GM12878 (cell line): ENCODE measurements around the gene KRT28.

Source experiments
- CEBPB ChIP-seq, 2 experiments: fragments of 150-350 bp in 1 of 2; IDR thresholded peaks; 2 replicates each; pipeline ENCODE4 v1.6.1; 2012 to 2014; ENCODE audit warnings: low read depth in 2 of 2, low read length in 2 of 2, borderline replicate concordance in 1 of 2, inconsistent platforms in 1 of 2
- POLR2AphosphoS5 ChIP-seq: IDR thresholded peaks from 2 replicates; pipeline ENCODE4 v1.6.1; 2011; ENCODE audit warnings: mild to moderate bottlenecking, low read length, inconsistent platforms
- RBBP5 ChIP-seq: fragments of 200-600 bp; sonication (generic); conservative IDR thresholded peaks from 2 replicates; pipeline ENCODE4 v1.6.1; 2016
- SMC3 ChIP-seq: IDR thresholded peaks from 2 replicates; pipeline ENCODE4 v1.6.1; 2011; ENCODE audit warnings: low read length, improper control_type of control experiment, borderline replicate concordance
- TF ChIP-seq, protein P1 (sequence below), 3 experiments: IDR thresholded peaks in 2 of 3; conservative IDR thresholded peaks in 1 of 3; 2 replicates each; pipeline ENCODE4 v1.5.1; 2011; ENCODE audit warnings: low read depth in 3 of 3, low read length in 3 of 3, mild to moderate bottlenecking in 3 of 3, control low read depth in 2 of 3, moderate library complexity in 2 of 3, inconsistent platforms in 1 of 3, mixed read lengths in 1 of 3; ENCODE audit not compliant: control insufficient read depth in 2 of 3, insufficient read depth in 1 of 3; ENCODE audit errors: extremely low read depth in 1 of 3
- TF ChIP-seq, protein P2 (sequence below): IDR thresholded peaks from 2 replicates; pipeline ENCODE4 v1.6.1; 2012; ENCODE audit warnings: mild to moderate bottlenecking, low read depth, low read length
- TF ChIP-seq, protein P3 (sequence below): IDR thresholded peaks from 2 replicates; pipeline ENCODE4 v1.6.1; 2011; ENCODE audit warnings: borderline replicate concordance, low read depth, mild to moderate bottlenecking, moderate library complexity, low read length; ENCODE audit not compliant: insufficient read depth, poor library complexity, severe bottlenecking

DNA sequence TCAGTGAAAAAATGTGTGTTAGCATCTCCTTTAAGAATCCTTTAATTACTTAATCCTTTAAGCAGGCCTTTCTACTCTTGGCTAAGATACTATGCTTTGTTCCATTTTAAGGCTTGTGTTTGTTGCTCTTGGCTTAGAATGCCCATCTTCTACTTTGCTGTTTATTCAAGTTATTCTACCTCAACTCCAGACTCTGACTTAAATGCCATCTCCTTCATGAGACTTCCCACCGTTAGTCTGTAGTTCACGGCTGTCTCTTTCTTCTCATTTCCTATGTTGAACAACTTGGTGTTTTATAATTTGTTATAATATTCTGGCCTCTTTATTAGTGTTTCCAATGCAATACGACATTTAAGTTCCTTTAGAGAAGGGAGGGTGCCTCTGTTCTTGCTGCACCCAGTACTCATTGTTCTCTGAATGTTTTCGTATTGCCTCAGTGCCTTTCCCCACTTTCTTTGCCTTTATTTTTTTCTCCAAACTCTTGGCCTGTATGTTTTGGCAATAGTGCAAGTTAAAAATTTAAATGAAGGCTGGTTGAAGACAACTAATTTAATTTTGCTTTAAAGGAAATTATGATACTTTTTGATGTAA is 28.8 kb upstream of the KRT28 start:
- no peak for TF ChIP-seq SMC3
- TF ChIP-seq CEBPB (IDR thresholded peaks at IDR 0.05; ENCODE audit: borderline replicate concordance in 1 of 2, low read depth in 2 of 2, low read length in 2 of 2), result no peak
- TF ChIP-seq RBBP5, result no peak
- TF ChIP-seq, protein P1, sequence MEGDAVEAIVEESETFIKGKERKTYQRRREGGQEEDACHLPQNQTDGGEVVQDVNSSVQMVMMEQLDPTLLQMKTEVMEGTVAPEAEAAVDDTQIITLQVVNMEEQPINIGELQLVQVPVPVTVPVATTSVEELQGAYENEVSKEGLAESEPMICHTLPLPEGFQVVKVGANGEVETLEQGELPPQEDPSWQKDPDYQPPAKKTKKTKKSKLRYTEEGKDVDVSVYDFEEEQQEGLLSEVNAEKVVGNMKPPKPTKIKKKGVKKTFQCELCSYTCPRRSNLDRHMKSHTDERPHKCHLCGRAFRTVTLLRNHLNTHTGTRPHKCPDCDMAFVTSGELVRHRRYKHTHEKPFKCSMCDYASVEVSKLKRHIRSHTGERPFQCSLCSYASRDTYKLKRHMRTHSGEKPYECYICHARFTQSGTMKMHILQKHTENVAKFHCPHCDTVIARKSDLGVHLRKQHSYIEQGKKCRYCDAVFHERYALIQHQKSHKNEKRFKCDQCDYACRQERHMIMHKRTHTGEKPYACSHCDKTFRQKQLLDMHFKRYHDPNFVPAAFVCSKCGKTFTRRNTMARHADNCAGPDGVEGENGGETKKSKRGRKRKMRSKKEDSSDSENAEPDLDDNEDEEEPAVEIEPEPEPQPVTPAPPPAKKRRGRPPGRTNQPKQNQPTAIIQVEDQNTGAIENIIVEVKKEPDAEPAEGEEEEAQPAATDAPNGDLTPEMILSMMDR (IDR thresholded peaks at IDR 0.05 in 2 of 3, conservative IDR thresholded peaks at IDR 0.05 in 1 of 3; ENCODE audit: control insufficient read depth in 2 of 3, extremely low read depth in 1 of 3, insufficient read depth in 1 of 3, low read depth in 3 of 3, low read length in 3 of 3), result no peak
- TF ChIP-seq, protein P2, sequence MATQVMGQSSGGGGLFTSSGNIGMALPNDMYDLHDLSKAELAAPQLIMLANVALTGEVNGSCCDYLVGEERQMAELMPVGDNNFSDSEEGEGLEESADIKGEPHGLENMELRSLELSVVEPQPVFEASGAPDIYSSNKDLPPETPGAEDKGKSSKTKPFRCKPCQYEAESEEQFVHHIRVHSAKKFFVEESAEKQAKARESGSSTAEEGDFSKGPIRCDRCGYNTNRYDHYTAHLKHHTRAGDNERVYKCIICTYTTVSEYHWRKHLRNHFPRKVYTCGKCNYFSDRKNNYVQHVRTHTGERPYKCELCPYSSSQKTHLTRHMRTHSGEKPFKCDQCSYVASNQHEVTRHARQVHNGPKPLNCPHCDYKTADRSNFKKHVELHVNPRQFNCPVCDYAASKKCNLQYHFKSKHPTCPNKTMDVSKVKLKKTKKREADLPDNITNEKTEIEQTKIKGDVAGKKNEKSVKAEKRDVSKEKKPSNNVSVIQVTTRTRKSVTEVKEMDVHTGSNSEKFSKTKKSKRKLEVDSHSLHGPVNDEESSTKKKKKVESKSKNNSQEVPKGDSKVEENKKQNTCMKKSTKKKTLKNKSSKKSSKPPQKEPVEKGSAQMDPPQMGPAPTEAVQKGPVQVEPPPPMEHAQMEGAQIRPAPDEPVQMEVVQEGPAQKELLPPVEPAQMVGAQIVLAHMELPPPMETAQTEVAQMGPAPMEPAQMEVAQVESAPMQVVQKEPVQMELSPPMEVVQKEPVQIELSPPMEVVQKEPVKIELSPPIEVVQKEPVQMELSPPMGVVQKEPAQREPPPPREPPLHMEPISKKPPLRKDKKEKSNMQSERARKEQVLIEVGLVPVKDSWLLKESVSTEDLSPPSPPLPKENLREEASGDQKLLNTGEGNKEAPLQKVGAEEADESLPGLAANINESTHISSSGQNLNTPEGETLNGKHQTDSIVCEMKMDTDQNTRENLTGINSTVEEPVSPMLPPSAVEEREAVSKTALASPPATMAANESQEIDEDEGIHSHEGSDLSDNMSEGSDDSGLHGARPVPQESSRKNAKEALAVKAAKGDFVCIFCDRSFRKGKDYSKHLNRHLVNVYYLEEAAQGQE, result no peak
- no peak for TF ChIP-seq POLR2AphosphoS5
- TF ChIP-seq, protein P3, sequence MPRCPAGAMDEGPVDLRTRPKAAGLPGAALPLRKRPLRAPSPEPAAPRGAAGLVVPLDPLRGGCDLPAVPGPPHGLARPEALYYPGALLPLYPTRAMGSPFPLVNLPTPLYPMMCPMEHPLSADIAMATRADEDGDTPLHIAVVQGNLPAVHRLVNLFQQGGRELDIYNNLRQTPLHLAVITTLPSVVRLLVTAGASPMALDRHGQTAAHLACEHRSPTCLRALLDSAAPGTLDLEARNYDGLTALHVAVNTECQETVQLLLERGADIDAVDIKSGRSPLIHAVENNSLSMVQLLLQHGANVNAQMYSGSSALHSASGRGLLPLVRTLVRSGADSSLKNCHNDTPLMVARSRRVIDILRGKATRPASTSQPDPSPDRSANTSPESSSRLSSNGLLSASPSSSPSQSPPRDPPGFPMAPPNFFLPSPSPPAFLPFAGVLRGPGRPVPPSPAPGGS, result no peak
